Fibroblast of lung (primary cell): ENCODE results near the gene DNM3.

ENCODE experiments used
- CTCF ChIP-seq, 2 donors: IDR thresholded peaks in 1 of 2; conservative IDR thresholded peaks in 1 of 2; 1 replicate in 1 of 2; 2 replicates in 1 of 2; pipeline ENCODE4 v1.5.1; 2011 to 2012; ENCODE audit warnings: low read length in 2 of 2, control low read depth in 1 of 2, inconsistent platforms in 1 of 2, low read depth in 1 of 2, mild to moderate bottlenecking in 1 of 2
- EZH2 ChIP-seq: IDR thresholded peaks from 2 replicates; pipeline ENCODE4 v1.5.1; 2012; ENCODE audit warnings: low read length, control low read depth, mild to moderate bottlenecking; ENCODE audit errors: missing control alignments

GRCh38 chr1:172383536-172383935 lies 542.2 kb downstream of the DNM3 start:
- TF ChIP-seq CTCF (conservative IDR thresholded peaks at IDR 0.05 in 1 of 2, IDR thresholded peaks at IDR 0.05 in 1 of 2; ENCODE audit: low read depth in 1 of 2, low read length in 2 of 2) (no peak), EZH2 (no peak)
